ENCODE data around the gene SNX19.

SNX19 gene

DNA sequence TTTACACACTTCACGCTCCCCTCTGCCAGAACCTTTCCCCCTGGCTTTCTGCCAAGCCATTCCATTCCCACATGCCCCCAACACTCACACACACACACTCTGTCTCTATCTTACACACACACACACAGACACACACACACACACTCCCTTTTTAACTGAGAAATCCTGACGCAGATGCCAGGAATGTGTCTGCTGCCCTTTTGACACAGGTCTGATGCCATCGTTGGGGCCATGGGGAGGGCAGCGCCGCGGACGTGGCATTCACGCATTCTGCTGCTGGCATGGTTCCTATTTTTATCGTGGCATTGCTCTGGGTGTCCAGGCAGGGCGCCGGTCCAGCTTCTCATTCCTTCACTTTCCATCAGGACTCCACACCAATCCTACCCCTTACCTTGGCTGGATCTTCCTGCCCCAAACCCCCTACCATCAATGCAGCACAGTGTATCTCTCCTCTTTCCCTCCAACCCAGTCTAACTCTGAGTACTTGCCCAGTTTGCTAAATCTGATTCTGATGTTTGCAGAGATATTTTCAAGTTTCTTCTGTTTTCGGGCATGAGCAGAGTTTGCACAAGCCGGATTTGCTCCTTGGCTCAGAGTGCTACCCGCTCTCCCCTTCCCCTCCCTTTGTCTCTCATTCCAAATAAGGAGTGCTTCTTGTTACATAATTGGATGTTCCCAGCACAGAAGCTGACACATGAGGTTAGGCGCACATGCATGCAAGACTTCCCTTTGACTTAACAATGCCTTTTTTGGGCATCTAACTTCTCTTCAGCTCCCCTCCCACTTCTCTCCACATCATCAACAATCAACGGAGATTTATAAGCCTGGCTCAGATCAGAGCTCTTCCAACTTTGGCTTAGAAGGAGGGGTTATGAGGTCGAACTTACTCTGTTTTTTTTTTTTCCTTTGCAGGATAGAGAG, 18.8 kb downstream of the SNX19 start:
- DNase-seq (ENCODE audit: low spot score) (peak; percentile 88), ATAC-seq (ENCODE audit: low read depth) (peak; percentile 79)
- no peak for TF ChIP-seq CTCF (IDR thresholded peaks at IDR 0.05; ENCODE audit: poor library complexity, severe bottlenecking)
- Histone ChIP-seq H3K27ac (ENCODE audit: poor library complexity, severe bottlenecking) (peak overlapping the region; percentile 80), H3K4me1 (ENCODE audit: insufficient read depth, poor library complexity, severe bottlenecking) (peaks cover 16% of the 10 kb centered on the region), H3K9me3 (ENCODE audit: severe bottlenecking) (no peaks in the 10 kb centered on the region), H3K27me3 (ENCODE audit: insufficient read depth, poor library complexity, severe bottlenecking) (no peaks in the 10 kb centered on the region), H3K4me3 (ENCODE audit: severe bottlenecking) (no peak overlapping the region), H3K36me3 (ENCODE audit: low read depth) (peaks cover 89% of the 10 kb centered on the region)

- Histone ChIP-seq H3K4me1 (ENCODE audit: insufficient read depth, poor library complexity, severe bottlenecking) (peaks cover 16% of the 10 kb centered on the region), H3K27ac (ENCODE audit: poor library complexity, severe bottlenecking) (no peak overlapping the region), H3K4me3 (ENCODE audit: severe bottlenecking) (no peak overlapping the region), H3K27me3 (ENCODE audit: insufficient read depth, poor library complexity, severe bottlenecking) (no peaks in the 10 kb centered on the region), H3K9me3 (ENCODE audit: severe bottlenecking) (no peaks in the 10 kb centered on the region), H3K36me3 (ENCODE audit: low read depth) (peaks cover 84% of the 10 kb centered on the region)
- DNase-seq (ENCODE audit: low spot score), result no peak
- ATAC-seq (ENCODE audit: low read depth), result 0 out of 3 replicates have a peak, but pooled peaks have one; percentile 28
- peak; percentile 90 for TF ChIP-seq CTCF (IDR thresholded peaks at IDR 0.05; ENCODE audit: poor library complexity, severe bottlenecking)
These were observed 21.8 kb downstream of the SNX19 start for GRCh38 chr11:130894322-130895025.

DNA sequence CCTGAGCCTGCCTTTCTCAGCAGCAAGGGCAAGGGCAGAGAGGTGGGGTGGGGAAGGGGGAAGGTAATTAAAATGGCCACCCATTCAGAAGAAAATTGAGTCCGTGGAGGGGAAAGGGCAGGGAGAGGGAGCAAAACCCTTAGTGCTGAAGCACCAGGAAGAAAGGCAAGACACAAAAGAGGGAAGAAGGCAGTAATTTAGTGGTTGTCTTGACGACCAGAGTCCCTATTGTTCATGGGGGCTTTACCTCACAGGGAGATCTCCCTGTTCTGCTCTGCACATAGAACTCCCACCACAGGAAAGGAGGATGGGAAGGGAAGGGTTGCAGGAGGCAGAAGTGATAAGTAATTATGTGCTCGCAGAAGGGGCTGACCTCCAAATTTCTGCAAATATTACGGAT, 23.4 kb downstream of the SNX19 start:
- Histone ChIP-seq H3K4me1 (ENCODE audit: insufficient read depth, poor library complexity, severe bottlenecking) (peaks cover 10% of the 10 kb centered on the region), H3K36me3 (ENCODE audit: low read depth) (peaks cover 81% of the 10 kb centered on the region), H3K27me3 (ENCODE audit: insufficient read depth, poor library complexity, severe bottlenecking) (no peaks in the 10 kb centered on the region), H3K4me3 (ENCODE audit: severe bottlenecking) (no peak overlapping the region), H3K9me3 (ENCODE audit: severe bottlenecking) (no peaks in the 10 kb centered on the region), H3K27ac (ENCODE audit: poor library complexity, severe bottlenecking) (no peak overlapping the region)
- no peak for DNase-seq (ENCODE audit: low spot score)
- no peak for TF ChIP-seq CTCF (IDR thresholded peaks at IDR 0.05; ENCODE audit: poor library complexity, severe bottlenecking)
- ATAC-seq (ENCODE audit: low read depth), result no peak

DNA sequence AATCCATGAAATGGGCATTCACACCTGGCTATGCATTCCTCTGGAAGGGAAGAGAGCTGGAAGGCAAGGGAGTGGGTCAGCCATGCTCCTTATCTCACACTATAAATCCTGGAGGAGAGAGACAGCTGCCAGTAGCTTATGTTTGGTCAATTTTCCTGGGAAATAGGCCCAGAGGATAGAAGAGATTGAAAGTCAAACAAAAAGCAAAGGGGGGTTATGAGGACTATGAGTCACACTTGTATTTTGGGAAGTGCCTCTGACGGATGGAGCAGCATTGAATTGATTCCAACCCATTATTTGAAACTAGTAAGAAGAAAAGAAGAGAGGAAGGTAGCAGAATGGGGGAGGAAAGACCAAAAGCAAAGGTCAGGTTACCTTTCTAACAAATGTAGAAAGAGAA, 25.0 kb downstream of the SNX19 start:
- no peaks in the 10 kb centered on the region for H3K27me3 ChIP-seq (ENCODE audit: insufficient read depth, poor library complexity, severe bottlenecking)
- H3K36me3 ChIP-seq (ENCODE audit: low read depth), result peaks cover 82% of the 10 kb centered on the region
- TF ChIP-seq CTCF (IDR thresholded peaks at IDR 0.05; ENCODE audit: poor library complexity, severe bottlenecking), result no peak
- H3K4me1 ChIP-seq (ENCODE audit: insufficient read depth, poor library complexity, severe bottlenecking), result no peaks in the 10 kb centered on the region
- H3K9me3 ChIP-seq (ENCODE audit: severe bottlenecking), result no peaks in the 10 kb centered on the region
- ATAC-seq (ENCODE audit: low read depth) (no peak), DNase-seq (ENCODE audit: low spot score) (no peak)
- no peak overlapping the region for H3K4me3 ChIP-seq (ENCODE audit: severe bottlenecking)
- no peak overlapping the region for H3K27ac ChIP-seq (ENCODE audit: poor library complexity, severe bottlenecking)

Data from RWPE2 (cell line).